GM13976 (cell line): ENCODE data around the gene GID4.

Experiments
- DNase-seq: peaks from one replicate; pipeline ENCODE4 v3.0.0; 2012; ENCODE audit warnings: low spot score
- in situ Hi-C: fragments of 300-500 bp; cut with MboI; formaldehyde crosslinking; loops from one replicate; pipeline ENCODE4 v1.12.0; 2022; ENCODE audit warnings: low sequenced_read_pairs, mixed read lengths, inconsistent platforms; ENCODE audit not compliant: unreplicated experiment
- TF ChIP-seq, protein P1 (sequence below): IDR thresholded peaks from 2 replicates; pipeline ENCODE4 v1.5.1; 2012; ENCODE audit warnings: borderline replicate concordance, mild to moderate bottlenecking; ENCODE audit not compliant: insufficient read depth; ENCODE audit errors: extremely low read depth, missing control alignments, control extremely low read depth

Gene GID4

DNA sequence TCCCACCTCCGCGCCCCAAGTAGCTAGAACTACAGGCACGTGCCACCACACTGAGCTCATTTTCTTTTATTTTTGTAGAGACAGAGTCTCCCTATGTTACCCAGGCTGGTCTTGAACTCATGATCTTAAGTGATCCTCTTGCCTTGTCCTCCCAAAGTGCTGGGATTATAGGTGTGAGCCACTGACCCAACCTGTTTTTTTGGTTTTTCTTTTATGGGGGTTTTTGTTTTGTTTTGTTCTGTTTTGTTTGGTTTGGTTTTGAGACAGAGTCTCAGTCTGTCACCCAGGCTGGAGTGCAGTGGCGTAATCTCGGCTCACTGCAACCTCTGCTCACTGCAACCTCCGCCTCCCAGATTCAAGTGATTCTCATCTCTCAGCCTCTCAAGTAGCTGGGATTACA, 16.4 kb downstream of the GID4 start:
- in situ Hi-C loops: no loop called here
- TF ChIP-seq, protein P1, sequence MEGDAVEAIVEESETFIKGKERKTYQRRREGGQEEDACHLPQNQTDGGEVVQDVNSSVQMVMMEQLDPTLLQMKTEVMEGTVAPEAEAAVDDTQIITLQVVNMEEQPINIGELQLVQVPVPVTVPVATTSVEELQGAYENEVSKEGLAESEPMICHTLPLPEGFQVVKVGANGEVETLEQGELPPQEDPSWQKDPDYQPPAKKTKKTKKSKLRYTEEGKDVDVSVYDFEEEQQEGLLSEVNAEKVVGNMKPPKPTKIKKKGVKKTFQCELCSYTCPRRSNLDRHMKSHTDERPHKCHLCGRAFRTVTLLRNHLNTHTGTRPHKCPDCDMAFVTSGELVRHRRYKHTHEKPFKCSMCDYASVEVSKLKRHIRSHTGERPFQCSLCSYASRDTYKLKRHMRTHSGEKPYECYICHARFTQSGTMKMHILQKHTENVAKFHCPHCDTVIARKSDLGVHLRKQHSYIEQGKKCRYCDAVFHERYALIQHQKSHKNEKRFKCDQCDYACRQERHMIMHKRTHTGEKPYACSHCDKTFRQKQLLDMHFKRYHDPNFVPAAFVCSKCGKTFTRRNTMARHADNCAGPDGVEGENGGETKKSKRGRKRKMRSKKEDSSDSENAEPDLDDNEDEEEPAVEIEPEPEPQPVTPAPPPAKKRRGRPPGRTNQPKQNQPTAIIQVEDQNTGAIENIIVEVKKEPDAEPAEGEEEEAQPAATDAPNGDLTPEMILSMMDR: no peak

DNA sequence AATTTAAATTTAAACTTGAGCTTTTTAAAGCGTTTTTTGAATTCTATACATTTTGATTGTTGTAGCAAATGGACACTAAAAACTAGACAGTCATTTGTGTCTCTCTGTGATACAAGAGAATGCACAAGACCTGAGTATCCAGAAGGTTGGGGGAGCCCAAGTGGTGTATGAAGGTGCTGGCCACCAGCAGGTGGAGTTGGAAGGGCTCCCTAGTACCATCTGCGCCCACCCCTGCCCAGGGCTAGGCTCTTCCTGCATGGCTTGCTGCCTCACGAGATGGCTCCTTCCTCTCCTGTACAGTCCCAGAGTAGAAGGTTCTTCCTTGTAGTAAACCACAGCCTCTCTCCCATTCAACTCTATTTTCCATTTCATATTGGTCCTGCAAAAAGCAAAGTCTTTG, 17.0 kb downstream of the GID4 start:
- DNase-seq: no peak
- in situ Hi-C loops: no loop called here

More for the DNA sequence above, 16.4 kb downstream of the GID4 start:
- no peak for DNase-seq

DNA sequence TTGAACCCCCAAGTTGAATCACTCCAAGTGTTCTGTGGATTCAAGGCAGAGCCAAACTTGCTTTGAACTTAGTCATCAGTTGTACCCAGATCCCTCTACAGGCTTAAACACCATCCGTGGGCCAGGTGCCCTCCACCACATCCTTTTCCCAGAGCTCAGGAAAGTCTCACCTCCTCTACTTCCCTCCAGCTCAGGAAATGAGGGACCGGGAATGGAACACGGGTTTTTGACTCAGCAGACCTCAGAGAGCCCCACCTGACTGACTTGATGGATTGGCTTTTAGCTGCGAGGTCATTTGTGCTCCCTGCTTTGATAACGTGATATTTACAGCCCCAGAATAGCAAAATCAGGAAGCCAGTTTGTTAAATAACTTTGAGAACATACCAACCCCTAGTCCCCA, 20.1 kb downstream of the GID4 start:
- in situ Hi-C loops: no loop called here
- no peak for DNase-seq
- TF ChIP-seq, protein P1: no peak

More for the DNA sequence above, 17.0 kb downstream of the GID4 start:
- TF ChIP-seq, protein P1: no peak

DNA sequence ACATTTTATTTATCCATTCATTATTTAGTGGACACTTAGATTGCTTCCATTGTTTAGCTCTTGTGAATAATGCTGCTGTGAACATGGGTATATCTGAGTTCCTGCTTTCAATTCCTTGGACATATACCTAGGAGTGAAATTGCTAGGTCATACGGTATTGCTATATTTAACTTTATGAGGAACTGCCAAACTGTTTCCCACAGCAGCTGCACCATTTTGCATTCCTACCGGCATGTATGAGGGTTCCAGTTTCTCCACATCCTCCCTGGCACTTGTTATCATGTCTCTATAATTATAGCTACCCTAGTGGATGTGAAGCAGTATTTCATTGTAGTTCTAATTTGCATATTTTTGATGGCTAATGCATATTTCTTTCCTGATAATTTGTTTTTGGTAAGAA, 24.8 kb downstream of the GID4 start:
- TF ChIP-seq, protein P1: no peak
- in situ Hi-C loops: no loop called here

DNA sequence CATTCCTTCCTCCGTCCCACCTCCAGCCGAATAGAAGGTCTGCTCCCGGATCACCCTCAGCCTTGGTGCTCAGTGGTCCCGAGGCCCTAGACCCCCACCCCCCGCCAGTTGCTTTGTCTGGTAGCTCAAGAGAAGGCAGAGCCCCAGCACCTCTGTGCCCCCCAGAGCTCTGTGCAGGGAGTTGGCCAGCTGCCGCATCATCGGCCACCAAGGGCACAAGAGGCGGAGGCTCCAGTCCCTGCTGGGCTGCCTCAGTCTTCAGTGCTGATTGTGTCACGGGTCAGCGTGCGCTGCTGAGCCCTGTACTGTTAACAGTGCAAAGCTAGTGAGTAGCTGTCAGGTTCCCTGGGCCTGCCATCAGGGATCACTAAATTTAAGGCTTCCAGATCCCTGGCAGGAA, 26.3 kb downstream of the GID4 start:
- no peak for DNase-seq
- in situ Hi-C loops: no loop called here
- TF ChIP-seq, protein P1: no peak

More for the DNA sequence above, 24.8 kb downstream of the GID4 start:
- no peak for DNase-seq

DNA sequence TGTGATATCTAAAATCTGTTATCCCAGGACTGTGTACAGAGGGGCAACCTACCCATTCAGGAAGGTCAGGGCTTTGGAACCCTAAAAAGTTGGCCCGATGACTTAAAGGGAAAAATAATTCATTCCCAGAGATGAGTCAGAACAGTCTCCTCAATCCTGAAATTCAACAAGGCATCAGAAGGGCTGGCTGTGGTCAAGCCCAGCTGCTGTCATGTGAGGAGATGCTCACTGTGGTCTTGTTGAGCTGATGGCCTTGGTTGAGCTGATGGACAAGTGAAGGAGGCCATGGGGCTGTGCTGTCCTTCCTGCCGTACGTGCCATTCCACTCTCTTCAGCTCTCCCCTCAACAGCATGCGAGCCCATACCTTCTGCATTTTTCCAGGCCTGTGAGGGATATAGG, 27.7 kb downstream of the GID4 start:
- in situ Hi-C loops: no loop called here
- DNase-seq: no peak
- TF ChIP-seq, protein P1: no peak

DNA sequence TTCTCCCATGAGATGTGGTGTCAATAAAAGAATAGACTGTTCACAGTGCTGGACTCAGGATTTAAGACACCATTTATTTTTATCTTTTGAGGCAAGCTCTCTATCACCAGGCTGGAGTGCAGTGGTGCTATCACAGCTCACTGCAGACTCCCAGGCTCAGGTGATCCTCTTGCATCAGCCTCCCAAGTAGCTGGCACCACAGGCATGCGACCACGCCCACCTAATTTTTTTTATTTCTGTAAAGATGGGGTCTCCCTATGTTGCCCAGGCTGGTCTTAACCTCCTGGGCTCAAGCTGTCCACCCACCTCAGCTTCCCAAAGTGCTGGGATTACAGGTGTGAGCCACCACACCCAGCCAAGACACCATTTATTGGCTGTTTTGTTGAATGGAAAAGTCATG, 29.9 kb downstream of the GID4 start:
- in situ Hi-C loops: no loop called here
- TF ChIP-seq, protein P1: no peak
- DNase-seq: no peak
